Pancreas (tissue), 10 donors: ENCODE data around the gene CRMP1. TPM values are rescaled to one million over a fixed set of nuclear protein-coding genes. Genes with fewer than 3 reads are reported as not detected.

ENCODE experiments used
- ATAC-seq, 4 donors: fragments of 200-7000 bp; cut with Tn5 transposase; one replicate each; pipeline versions ENCODE4 v1.8.0 to v1.9.1; 2020; ENCODE audit warnings: mild to moderate bottlenecking in 4 of 4, moderate library complexity in 4 of 4
- DNase-seq, 6 donors: peaks; one replicate each; pipeline ENCODE4 v3.0.0-alpha.2; 2020
- FAIRE-seq: peaks from 2 replicates; lab custom pipeline; 2012; peaks lifted over from hg19 to GRCh38; lab: Jason Lieb, UNC
- H3K27ac ChIP-seq, 4 donors: fragments of 200-600 bp; sonication (generic); 1 replicate in 3 of 4; 2 replicates in 1 of 4; pipeline versions ENCODE4 v1.5.0 to v1.8.0; 2020
- H3K27me3 ChIP-seq, 4 donors: fragments of 200-600 bp; one replicate each; pipeline ENCODE4 v1.8.0; 2021
- H3K36me3 ChIP-seq, 3 donors: fragments of 200-600 bp; sonication (generic) in 1 of 3; one replicate each; pipeline versions ENCODE4 v1.5.0 to v1.8.0; 2020 to 2021
- H3K4me1 ChIP-seq, 3 donors: fragments of 200-600 bp; one replicate each; pipeline ENCODE4 v1.8.0; 2021
- H3K4me3 ChIP-seq, 4 donors: fragments of 200-600 bp; sonication (generic) in 2 of 4; one replicate each; pipeline versions ENCODE4 v1.5.0 to v1.8.0; 2020 to 2021
- H3K9me3 ChIP-seq, 4 donors: fragments of 200-600 bp; one replicate each; pipeline ENCODE4 v1.8.0; 2021
- WGBS, 2 donors: extraction: QIAGEN DNeasy Blood & Tissue Kit; methylation state at CpG; one replicate each; pipeline ENCODE4 v1.1.7; 2013; 5-methylcytosine and 5-hydroxymethylcytosine counted together
- intact Hi-C, 3 donors: fragments of 100-400 bp; cut with DNase I; formaldehyde crosslinking; loops; one replicate each; pipeline versions ENCODE4 v1.11.1 to v1.14.2; 2022
- polyA plus RNA-seq, 2 donors: library from polyadenylated mRNA; stranded (reverse); fragments of 200-250 nt; gene quantifications; one replicate each; pipeline ENCODE4 v1.2.3, GENCODE V29; 2013
- total RNA-seq, 6 donors: library from RNA; stranded (reverse); fragmentation: NEBNext Ultra II Directional in 4 of 6; extraction: Animal tissue kit (Norgen Biotek cat#: 25700) in 4 of 6; gene quantifications; one replicate each; pipeline versions ENCODE4 v1.2.1 to v1.2.4, GENCODE V29; 2021 to 2023
- TF ChIP-seq, protein P1 (sequence below), 4 donors: fragments of 200-600 bp; sonication (generic) in 3 of 4; IDR thresholded peaks; one replicate each; pipeline versions ENCODE4 v1.5.0 to v1.8.0; 2021; ENCODE audit warnings: antibody characterized with exemption in 4 of 4
- donor health status: healthy with polysubstance abuse.
- donor health status: DM: no; HTN: no; CAD: no; lungs with moderate emphysema.
- donor health status: DM: no; HTN: no; CAD: no.
- donor health status: control.
- donor health status: control.
- donor health status: Bipolar disorder and iron deficiency.
- donor health status: DM: yes; HTN: yes; CAD: no.
- donor health status: DM: no; HTN: no; CAD: no.
- donor health status: DM: no; HTN: no; CAD: no.
- donor health status: DM: yes; HTN: yes; CAD: no.

CRMP1 gene
- total and polyA plus RNA-seq, 8 donors, result 0.69 to 21.4 (median 2.6) TPM

DNA sequence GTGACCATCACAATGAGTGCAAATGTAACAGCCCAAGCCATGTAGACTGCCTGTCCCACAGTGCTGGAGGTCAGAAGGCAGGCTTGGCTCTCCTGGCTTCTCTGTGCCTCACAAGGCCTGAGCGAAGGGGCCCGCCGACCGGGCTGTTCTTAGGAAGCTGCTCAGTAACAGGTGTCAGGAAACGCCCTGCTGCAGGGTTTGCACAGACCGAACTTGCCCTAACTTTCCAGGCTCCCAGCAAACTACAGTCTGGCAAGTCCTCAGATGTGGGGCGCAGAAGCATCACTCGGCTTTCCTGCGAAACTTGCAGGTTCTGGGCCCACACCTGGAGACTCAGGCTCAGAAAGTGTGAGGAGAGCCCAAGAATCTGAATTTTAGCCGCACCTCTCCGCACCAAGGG, 87.6 kb downstream of the CRMP1 start:
- H3K27ac ChIP-seq, result no peak overlapping the region
- TF ChIP-seq, protein P1, sequence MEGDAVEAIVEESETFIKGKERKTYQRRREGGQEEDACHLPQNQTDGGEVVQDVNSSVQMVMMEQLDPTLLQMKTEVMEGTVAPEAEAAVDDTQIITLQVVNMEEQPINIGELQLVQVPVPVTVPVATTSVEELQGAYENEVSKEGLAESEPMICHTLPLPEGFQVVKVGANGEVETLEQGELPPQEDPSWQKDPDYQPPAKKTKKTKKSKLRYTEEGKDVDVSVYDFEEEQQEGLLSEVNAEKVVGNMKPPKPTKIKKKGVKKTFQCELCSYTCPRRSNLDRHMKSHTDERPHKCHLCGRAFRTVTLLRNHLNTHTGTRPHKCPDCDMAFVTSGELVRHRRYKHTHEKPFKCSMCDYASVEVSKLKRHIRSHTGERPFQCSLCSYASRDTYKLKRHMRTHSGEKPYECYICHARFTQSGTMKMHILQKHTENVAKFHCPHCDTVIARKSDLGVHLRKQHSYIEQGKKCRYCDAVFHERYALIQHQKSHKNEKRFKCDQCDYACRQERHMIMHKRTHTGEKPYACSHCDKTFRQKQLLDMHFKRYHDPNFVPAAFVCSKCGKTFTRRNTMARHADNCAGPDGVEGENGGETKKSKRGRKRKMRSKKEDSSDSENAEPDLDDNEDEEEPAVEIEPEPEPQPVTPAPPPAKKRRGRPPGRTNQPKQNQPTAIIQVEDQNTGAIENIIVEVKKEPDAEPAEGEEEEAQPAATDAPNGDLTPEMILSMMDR (IDR thresholded peaks at IDR 0.05), result no peak
- no peaks in the 10 kb centered on the region for H3K27me3 ChIP-seq
- no peaks in the 10 kb centered on the region for H3K4me1 ChIP-seq
- H3K9me3 ChIP-seq, result no peaks in the 10 kb centered on the region
- no peak overlapping the region for H3K4me3 ChIP-seq
- H3K36me3 ChIP-seq, result peaks cover 0 to 28% (median 0%) of the 10 kb centered on the region in 3 donors
- intact Hi-C loops, result no loop called here
- ATAC-seq (no peak), DNase-seq (no peak), FAIRE-seq (no peak)
- 92 to 95% methylated on average over 11 of the region's 11 CpGs for WGBS, 2 donors

DNA sequence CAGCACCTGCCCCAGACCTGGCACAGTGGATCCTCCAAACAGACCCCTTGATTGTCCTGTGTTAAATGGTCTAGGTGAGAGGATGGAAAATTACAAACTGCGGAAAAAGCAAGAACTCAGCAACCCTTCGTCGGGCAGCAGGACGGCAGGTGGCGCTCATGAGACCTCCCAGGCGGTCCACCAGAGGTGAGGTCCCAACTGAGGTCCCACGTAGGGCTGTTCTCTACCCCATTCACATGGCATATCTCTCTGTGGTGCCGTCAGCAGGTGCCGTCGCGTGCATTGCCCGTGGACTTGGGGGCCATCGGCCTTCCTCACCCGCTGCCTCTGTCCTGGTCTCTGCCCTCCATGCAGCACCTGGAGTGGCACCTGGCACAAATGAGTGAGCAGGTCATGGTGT, 88.2 kb downstream of the CRMP1 start:
- FAIRE-seq (no peak), DNase-seq (no peak), ATAC-seq (no peak)
- H3K9me3 ChIP-seq, result no peaks in the 10 kb centered on the region
- no peak overlapping the region for H3K27ac ChIP-seq
- TF ChIP-seq, protein P1 (IDR thresholded peaks at IDR 0.05), result no peak
- intact Hi-C loops, result no loop called here
- H3K27me3 ChIP-seq, result no peaks in the 10 kb centered on the region
- no peaks in the 10 kb centered on the region for H3K4me1 ChIP-seq
- H3K36me3 ChIP-seq, result peaks cover 0 to 22% (median 0%) of the 10 kb centered on the region in 3 donors
- H3K4me3 ChIP-seq, result no peak overlapping the region
- 93 to 94% methylated on average over 14 of the region's 14 CpGs for WGBS, 2 donors

DNA sequence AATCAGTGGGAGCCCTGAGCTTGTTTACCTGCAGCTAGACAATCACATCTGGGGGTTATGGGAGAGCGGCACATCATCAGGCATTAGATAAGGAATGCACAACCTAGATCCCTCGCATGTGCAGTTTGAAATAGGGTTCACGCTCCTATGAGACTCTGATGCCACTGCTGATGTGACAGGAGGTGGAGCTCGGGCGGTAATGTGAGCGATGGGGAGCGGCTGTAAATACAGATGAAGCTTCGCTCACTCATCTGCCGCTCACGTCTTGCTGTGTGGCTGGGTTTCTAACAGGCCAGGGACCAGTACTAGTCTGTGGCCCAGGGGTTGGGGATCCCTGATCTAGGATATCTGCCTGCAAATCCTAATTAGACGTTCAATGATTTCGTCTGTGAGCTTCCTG, 90.3 kb downstream of the CRMP1 start:
- ATAC-seq (no peak), DNase-seq (no peak), FAIRE-seq (no peak)
- Histone ChIP-seq H3K4me3 (no peak overlapping the region), H3K9me3 (no peaks in the 10 kb centered on the region), H3K36me3 (peaks cover 0 to 14% (median 0%) of the 10 kb centered on the region in 3 donors), H3K4me1 (no peaks in the 10 kb centered on the region), H3K27ac (no peak overlapping the region), H3K27me3 (no peaks in the 10 kb centered on the region)
- WGBS, 2 donors, result 90 to 94% methylated on average over 12 of the region's 12 CpGs
- TF ChIP-seq, protein P1 (IDR thresholded peaks at IDR 0.05), result no peak
- intact Hi-C loops, result no loop called here

DNA sequence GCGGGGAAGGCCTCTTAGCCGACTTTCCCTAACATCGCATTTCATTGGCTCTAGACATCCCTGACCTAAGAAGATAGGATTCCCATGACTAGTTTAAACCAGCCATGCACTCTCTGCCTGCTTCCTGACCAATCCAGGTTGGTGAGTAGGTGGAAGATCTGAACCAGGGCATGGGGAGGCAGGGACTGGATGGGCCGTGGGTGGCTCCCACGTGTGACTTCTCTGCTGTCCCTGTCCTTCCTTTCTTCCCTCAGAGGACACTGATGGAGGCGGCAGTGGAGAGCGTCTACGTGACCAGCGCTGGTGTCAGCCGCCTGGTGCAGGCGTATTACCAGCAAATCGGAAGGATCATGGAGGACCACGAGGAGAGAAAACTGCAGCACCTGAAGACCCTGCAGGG, 91.2 kb downstream of the CRMP1 start:
- ATAC-seq, result no peak
- WGBS, 2 donors, result 89 to 91% methylated on average over 13 of the region's 13 CpGs
- Histone ChIP-seq H3K36me3 (peaks cover 0 to 21% (median 2%) of the 10 kb centered on the region in 3 donors), H3K4me1 (no peaks in the 10 kb centered on the region), H3K9me3 (no peaks in the 10 kb centered on the region), H3K27ac (no peak overlapping the region), H3K4me3 (no peak overlapping the region), H3K27me3 (no peaks in the 10 kb centered on the region)
- intact Hi-C loops, result no loop called here
- no peak for DNase-seq
- no peak for FAIRE-seq
- TF ChIP-seq, protein P1 (IDR thresholded peaks at IDR 0.05), result no peak

DNA sequence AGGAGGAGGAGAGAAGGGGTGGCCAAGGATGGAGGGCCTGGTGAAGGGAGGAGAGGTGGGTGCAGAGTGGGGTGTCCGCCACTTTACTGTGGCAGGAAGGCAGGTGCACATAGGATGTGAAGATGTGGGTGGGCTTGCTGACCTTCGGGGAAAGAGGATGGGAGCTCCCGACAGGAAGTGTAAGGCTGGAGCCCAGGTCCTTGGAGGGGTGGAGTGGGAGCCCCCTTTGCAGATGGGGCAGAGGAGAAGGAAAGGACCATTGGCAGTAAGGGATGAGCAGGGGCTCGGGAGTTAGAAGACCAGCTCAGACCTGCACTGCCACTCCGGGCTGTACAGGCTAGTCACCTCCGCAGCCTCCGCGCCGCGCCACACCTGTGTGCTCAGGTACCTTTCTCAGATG, 92.4 kb downstream of the CRMP1 start:
- no peaks in the 10 kb centered on the region for H3K9me3 ChIP-seq
- 90 to 91% methylated on average over 10 of the region's 10 CpGs for WGBS, 2 donors
- H3K27me3 ChIP-seq, result no peaks in the 10 kb centered on the region
- intact Hi-C loops, result no loop called here
- H3K27ac ChIP-seq, result no peak overlapping the region
- H3K36me3 ChIP-seq, result peaks cover 0 to 24% (median 2%) of the 10 kb centered on the region in 3 donors
- TF ChIP-seq, protein P1 (IDR thresholded peaks at IDR 0.05), result no peak
- DNase-seq (no peak), FAIRE-seq (no peak), ATAC-seq (no peak)
- no peak overlapping the region for H3K4me3 ChIP-seq
- H3K4me1 ChIP-seq, result no peaks in the 10 kb centered on the region
